AG08396 (cell line): Measurements from ENCODE around the gene B4GALT3.
A peak's percentile ranks its signal among the peaks of the same experiment; 100 is the strongest.

Experiments
- DNase-seq: peaks from one replicate; pipeline ENCODE4 v3.0.0; 2012; ENCODE audit warnings: low spot score, mixed read lengths

The B4GALT3 gene

GRCh38 chr1:161187311-161187710 is 10.0 kb upstream of the B4GALT3 start:
- no peak for DNase-seq

GRCh38 chr1:161185732-161186311 is 8.5 kb upstream of the B4GALT3 start:
- no peak for DNase-seq

GRCh38 chr1:161185282-161185682 is 8.0 kb upstream of the B4GALT3 start:
- peak; percentile 80 for DNase-seq

- DNase-seq, result peak; percentile 48
Observed at GRCh38 chr1:161182214-161182613, 4.9 kb upstream of the B4GALT3 start.

GRCh38 chr1:161180639-161181038 is 3.3 kb upstream of the B4GALT3 start:
- no peak for DNase-seq

GRCh38 chr1:161179698-161180097 is 2.4 kb upstream of the B4GALT3 start:
- no peak for DNase-seq

GRCh38 chr1:161177936-161178244 is 583 bp upstream of the B4GALT3 start:
- no peak for DNase-seq

GRCh38 chr1:161176468-161177111 is 717 bp downstream of the B4GALT3 start:
- DNase-seq, result no peak

GRCh38 chr1:161175771-161176453 is 1.4 kb downstream of the B4GALT3 start:
- DNase-seq, result no peak

GRCh38 chr1:161174911-161175310 is 2.4 kb downstream of the B4GALT3 start:
- no peak for DNase-seq

- no peak for DNase-seq
Observed at GRCh38 chr1:161173711-161174110, 3.6 kb downstream of the B4GALT3 start.

- DNase-seq, result peak; percentile 90
Observed at GRCh38 chr1:161172776-161173376, 4.4 kb downstream of the B4GALT3 start.

- DNase-seq, result no peak
Observed at GRCh38 chr1:161172349-161172748, 5.0 kb downstream of the B4GALT3 start.

- no peak for DNase-seq
Observed at GRCh38 chr1:161171696-161172095, 5.6 kb downstream of the B4GALT3 start.

GRCh38 chr1:161171191-161171590 is 6.1 kb downstream of the B4GALT3 start:
- no peak for DNase-seq

GRCh38 chr1:161168906-161169305 is 8.4 kb downstream of the B4GALT3 start:
- DNase-seq, result no peak

GRCh38 chr1:161166669-161167548 is 10.4 kb downstream of the B4GALT3 start:
- DNase-seq, result no peak

- DNase-seq, result peak; percentile 91
Observed at GRCh38 chr1:161165742-161166668, 11.3 kb downstream of the B4GALT3 start, which contains the start of gene PPOX. Gene PPOX (plus strand): TSS chr1:161166426. CDS start chr1:161166848, 422 bp downstream.

GRCh38 chr1:161164901-161165610 is 12.3 kb downstream of the B4GALT3 start:
- no peak for DNase-seq

GRCh38 chr1:161163793-161164192 is 13.5 kb downstream of the B4GALT3 start:
- DNase-seq, result no peak
